Stimulated activated CD8-positive, alpha-beta memory T cell treated with anti-CD3 and anti-CD28 coated beads, Interleukin-2, amount 100 ng/mL, for 48 hours (primary cell): Measurements from ENCODE around the gene BAG3.
"Not testable (repeated sequence)": the region's sequence is repeated elsewhere in the genome, so short reads cannot be mapped to it uniquely, and the experiment has no call there.

ENCODE experiments used
- DNase-seq, 2 donors: peaks; one replicate each; pipeline ENCODE4 v3.0.0-alpha.2; 2020; ENCODE audit warnings: low read depth in 2 of 2

The BAG3 gene

DNA sequence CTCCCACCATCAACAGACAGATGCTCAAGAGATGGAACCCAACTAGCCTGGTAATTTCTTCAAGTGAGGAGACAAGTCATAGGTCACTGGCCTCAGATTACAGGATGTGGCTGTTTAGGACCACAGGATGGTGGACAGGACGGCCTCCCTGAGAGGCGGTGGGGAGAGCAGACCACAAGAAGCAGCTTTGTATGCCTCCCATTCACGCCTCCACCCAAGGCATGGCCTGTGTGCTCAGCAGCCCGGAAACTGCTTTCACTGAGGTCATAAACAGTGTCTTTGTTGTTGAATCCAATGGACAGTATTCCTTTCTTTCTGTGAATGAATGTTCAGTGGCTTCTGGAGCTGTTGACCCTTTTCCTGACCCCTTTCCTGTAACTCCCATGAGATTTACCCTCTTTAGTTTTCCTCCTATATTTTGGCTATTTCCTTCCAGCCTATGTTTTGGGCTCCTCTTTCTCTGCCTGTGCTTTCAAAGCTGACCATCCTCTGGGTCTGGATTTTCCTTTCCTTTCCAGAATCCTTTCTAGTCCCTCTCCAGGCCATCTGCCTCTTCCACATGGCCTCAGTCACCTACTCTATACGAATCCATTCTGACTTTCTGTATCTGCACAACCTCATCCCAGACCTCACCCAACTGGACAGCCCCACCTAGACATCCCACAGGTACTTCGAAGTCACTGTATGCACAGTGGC, 42.2 kb downstream of the BAG3 start:
- DNase-seq = no peak

DNA sequence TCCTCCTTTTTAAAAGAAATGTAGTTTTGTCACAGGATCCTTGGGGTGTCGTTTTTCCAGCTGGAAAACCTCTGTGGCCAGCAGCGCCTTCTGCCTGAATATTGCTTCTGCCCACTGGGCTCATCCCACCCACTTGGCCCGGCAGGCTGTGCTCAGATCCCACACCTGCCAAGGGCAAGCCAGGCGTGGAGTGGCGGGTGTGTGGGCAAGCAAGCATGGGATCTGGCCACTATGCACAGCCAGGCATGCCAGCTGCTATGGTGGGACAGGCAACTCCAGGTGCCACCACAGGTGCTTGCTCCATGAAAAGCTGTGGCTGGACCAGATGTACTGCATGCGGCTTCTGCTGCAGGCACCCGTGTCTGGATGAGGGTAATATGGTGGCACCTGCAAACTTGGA, 43.4 kb downstream of the BAG3 start:
- DNase-seq = no peak

DNA sequence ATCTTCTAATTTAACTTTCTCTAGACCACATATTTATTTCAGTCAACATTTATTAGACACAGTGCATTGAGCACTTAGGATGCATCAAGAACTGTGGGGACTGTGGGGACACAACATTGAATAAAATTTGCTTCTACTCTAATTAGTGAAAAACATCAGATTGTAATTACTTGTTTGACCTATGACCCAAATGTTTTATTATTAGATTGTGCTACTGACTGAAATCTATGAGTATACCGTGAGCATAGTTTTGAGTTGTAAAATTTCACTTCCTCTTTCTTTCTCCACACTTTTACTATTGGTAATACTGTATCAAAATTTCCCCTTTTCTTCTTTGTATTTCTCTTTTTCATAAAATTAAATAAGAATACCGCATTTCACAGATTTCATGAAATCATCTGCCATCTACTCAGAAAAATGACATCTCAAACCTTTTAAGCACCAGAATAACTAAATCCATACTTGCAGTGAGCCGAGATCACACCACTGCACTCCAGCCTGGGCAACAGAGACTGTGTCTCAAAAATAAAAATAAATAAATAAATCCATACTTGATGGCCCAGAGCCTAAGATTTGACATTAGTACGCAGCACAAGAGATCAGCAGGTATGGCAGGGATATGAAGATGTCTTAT, 49.3 kb downstream of the BAG3 start:
- no peak for DNase-seq

DNA sequence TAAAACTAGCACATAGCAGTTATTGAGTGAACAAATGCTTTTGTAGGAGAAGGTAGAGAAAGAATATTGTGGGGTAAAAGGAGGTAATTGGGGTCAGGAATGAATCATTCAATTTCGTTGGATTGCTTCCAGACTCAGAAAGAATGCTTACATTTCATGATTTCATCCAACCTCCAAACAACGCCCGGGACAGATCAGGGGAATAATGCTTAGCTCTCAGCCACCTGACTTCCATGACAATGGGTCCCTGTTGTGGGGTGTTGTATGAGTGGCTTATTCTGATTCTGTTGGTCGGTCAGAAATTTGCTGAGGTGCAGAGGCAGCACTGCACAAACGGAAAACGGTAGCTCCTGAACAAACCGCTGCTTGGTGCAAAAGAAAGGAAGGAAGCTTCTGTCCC, 50.7 kb downstream of the BAG3 start:
- DNase-seq = no peak

DNA sequence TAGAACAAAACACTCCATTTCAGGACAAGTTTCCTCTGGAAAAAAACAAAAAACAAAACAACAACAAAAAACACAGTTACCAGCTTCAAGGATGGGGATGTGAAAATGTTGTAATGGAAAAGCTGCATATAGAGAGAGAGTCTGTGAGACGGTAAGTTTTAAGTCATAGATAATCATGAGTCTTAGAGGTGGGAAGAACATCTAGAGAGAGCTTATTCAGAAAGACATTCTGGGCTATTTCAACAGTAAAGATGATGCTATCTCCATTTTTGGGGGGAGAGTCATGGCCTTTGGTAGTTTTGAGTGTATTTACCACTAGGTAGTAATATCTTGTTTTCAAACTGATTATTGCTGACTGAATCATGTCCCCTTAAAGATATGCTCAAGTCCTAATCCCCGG, 51.4 kb downstream of the BAG3 start:
- no peak for DNase-seq

DNA sequence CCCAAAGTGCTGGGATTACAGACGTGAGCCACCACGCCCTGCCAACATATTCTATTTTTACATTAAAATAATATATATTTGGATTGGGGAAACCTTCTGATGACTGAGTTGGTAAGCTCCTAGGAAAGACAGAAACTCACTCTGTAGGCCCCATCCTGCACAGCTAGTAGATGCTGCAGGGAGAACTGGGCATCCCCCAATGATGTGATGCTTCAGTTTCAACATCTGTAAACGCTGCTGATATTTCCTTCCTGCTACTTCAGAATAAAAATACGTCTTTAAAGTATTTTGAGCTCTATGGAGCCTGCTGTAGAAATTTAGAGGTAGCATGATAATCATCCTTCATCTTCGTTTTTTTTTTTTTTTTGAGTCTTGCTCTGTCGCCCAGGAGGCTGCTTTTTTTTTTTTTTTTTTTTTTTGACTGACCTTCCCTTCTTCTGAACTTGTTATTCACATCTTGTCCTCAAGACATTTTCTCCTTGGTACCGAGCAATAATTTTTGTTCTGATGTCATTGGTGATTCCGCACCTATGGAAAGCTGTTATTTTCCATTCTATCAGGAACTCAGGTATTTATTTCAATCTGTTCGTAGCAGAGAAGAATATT, 52.8 kb downstream of the BAG3 start:
- DNase-seq = no peak

DNA sequence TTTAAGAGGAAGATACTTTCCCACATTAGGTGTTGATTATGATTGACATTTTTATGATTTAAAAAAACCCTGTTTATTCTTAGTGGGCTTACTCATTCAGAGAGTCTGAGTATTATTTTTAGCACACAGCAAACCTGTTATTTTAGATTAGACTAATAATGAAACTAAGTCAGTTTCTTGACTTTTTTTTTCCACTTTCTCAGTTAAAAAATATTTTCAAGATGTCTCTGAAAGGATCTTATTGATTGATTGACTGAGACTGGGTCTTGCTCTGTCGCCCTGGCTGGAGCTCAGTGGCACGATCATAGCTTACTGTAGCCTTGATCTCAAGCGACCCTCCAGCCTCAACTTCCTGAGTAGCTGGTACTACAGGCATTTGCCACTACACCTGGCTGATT, 54.3 kb downstream of the BAG3 start:
- no peak for DNase-seq

DNA sequence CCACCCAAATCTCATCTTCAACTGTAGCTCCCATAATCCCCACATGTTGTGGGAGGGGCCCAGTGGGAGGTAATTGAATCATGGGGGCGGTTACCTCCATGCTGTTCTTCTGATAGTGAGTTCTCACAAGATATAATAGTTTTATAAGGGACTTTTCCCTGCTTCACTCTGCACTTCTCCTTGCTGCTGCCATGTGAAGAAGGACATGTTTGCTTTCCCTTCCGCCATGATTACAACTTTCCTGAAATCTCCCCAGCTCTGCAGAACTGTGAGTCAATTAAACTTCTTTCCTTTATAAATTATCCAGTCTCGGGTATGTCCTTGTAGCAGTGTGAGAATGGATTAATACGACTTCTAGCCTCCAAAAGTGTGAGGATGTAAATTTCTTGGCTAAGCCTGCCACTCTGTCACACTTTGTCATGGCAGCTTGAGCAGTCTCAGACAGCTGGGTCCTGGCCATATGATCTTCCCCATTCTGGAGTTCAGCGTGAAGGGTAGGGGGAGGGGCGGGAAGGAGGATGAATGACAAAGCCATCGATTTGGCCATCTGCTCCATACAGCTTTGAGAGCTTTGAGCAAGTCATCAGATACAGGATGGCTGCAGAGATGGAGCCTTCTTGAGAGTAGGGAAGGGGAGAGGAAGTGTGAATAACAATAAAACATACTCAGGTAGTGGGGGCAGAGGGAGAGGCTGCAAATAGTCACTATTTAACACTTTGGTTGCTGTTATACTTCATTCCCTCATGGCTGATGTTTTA, 55.5 kb downstream of the BAG3 start:
- no peak for DNase-seq

DNA sequence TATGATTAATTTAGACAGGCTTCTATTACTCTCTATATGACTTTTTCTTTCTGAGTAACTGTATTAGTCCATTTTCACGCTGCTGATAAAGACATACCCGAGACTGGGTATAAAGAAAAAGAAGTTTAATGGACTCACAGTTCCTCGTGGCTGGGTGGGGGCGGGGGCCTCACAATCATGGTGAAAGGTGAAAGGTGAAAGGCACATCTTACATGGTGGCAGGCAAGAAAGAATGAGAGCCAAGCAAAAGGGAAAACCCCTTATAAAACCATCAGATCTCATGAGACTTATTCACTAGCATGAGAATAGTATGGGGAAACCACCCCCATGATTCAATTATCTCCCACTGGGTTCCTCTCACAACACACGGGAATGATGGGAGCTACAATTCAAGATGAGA, 56.2 kb downstream of the BAG3 start:
- peak in 1 of 2 donors; percentile 20 for DNase-seq

DNA sequence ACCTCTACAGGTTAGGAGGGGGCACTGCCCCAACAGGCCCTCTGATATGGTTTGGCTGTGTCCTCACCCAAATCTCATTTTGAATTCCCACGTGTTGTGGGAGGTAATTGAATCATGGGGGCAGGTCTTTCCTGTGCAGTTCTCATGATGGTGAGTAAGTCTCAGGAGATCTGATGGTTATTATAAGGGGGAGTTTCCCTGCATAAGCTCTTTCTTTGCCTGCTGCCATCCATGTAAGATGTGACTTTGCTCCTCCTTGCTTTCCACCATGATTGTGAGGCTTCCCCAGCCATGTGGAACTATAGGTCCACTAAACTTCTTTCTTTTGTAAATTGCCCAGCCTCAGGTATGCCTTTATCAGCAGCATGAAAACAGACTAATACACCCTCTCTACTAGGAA, 59.8 kb downstream of the BAG3 start:
- not testable (repeated sequence) for DNase-seq

DNA sequence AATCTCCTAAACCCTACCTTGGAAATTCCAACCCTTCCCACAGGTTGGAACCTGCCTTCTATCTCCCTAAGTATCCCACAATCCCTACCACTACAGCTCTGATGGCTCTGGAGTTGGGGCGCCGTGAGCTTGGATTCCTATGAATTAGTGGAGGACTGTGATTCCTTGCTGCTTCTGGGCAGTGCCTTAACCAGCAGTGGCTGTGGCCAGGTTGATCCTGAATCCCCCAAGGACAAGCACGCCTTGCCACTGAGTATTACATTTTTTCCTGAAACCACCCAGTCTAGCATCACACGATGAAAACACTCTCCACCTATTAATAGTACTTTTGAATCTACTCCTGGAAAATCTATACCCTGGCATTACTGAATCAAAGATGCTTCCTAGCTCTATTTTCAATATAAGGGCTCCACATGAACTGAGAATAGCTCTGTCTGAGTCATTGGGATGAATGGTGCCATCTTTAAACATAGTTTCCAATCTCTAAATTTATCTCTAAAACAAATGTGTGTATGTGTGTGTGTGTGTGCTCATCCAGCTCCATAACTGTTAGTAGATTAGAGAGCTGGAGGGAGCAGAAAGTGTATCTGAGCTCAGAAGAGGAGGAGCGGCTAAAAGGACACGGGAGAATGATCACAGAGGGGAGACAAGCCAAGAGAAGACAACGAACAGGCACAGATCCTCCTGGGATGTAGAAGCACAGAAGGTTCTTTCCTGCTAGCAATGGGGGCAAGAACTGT, 62.7 kb downstream of the BAG3 start:
- DNase-seq = no peak

DNA sequence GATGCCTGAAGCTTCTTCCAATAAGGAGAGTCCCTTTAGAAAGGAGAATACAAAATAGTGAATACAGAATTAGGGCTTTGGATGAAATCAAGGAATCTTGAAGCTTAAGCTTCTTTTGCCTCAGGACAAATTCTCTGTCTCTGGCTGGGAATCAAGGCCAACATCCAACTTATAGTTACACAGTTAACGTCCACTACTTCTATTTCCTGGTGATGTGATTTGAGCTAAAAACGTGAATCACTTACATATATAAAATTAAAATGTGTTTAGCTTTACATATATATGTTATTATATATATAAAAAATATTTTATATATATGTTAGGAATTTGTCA, 63.3 kb downstream of the BAG3 start:
- no peak for DNase-seq

DNA sequence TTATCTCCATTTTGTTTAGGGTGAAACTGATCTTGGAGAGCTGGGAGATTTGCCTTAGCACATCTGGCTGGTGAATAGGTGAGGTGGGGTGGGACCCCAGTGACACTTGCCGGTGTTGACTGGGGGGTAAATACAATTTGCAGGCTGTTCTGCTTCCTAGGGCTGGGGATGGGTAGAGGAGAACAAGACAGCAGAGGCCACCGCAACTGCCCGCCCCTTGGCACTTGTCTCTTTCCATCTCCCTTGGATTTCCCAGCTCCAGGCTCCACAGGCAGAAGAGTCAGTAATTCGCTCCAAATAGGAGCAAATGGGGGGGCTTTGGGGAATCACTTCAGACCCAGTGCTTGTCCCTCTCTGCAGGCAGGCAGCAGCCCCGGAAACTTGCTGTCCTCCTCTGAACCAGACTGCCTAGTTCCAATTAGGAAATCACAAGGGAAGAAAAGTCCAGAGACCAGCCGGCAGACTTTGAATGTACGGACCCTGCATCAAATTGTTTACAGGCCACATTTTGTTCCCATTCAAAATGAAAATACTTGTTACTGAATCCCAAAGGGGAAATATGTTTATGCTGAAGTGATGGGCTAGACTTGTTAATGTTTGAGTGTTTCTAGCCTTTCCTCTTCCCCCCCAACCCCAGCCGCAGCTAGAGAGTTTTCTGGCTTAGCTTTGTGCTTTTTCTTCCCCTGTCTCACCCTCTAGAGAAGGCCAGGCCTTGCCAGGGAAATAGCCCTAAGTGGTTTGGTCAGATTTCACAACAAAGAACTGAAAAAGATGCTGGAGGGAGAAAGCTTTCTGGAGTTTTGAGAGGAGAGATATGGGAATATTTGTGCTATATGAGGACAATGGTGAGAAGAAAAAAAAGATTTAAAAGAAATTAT, 64.7 kb downstream of the BAG3 start:
- DNase-seq = no peak

DNA sequence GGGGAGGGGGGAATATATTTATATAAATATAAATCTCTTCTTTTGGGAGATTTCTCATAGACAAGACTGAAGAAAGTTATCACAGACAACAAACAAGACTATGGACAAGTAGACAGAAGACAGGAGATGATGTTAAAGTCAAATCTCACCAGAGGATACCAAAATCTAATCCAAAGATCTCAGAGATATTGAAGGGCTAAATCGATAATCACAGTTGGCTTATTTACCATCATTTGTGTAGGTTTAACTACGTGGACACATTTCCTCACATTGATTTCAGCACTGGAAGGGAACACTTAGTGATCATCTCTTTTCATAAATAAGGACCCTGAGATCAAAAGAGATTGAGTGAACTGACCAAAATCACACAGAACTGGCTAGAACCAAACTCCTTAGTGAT, 72.0 kb downstream of the BAG3 start:
- DNase-seq = no peak

DNA sequence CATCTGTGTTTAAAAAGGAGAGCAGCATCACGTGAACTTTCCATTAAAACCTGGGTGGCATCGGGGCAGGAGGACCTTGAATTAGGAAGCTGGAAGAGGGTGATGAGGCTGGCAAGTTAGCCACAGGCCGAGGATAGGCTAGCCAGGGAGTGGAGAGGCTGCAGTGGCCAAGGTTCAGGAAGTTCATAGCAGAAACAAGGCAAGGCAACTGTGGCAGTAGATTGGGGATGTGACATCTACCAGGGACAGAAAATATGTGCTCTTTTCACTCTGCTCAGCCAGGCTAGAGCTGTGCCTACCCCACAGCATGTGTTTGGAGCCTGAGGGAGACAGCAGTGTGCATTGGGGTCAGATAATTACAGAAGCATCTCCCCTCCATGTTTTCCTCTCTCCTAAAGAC, 72.4 kb downstream of the BAG3 start:
- no peak for DNase-seq

DNA sequence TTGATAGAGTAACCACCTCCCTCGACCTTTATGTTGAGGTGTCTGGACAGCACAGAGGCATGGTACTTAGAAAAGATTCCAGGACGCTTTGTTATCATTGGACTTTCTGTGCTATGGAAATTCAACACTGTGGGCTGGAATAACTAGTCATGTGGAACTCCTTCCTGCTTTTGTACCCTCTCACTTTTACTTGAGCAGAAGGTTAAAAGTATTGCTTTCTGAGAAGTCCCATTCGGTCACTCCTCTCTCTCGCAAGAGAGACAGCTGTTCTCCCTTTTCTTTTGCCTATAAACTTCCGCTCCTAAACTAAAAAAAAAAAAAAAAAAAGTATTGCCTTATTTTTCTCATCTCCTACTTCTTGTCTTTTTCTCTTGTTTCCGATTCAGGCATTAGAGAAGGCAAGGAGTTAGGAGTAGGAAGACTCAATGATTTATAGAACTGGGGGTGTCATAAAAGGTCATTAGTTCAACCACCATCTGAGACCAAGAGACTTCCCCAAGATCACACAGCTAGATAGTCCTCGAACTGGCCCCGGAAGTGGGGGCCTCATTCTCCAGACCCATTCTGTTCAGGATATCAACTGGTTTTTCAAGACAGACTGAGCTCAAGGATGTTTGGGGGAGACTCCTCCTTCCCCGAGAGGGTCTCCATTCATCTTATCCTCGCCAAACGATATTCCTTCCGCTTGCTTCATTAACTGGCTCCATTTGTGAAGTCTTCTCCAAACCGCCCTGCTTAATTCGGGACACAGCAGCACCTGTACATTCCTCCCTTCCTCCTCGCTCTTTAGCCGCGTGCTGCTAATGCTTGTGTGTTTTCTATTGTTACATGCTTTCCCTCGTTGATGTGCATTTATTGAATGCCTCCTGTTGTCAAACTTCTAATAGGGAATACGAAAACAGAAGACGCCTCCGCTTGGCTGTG, 73.7 kb downstream of the BAG3 start:
- DNase-seq = no peak

DNA sequence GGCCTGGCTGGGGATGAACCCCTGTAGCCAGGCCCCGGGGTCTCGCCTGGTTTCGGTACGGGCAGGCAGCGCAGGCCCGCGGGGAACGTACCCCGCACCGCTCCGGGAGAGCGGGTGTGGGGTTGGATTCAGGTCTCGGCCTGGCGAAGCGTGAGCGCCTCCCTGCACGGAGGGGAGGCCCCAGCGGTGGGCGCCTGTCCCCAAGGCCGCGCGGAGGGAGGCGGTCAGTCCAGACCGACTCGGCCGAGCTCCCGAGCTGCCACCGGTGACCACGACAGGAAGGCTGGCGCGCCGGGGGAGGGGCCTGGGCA, 74.3 kb downstream of the BAG3 start:
- no peak for DNase-seq

DNA sequence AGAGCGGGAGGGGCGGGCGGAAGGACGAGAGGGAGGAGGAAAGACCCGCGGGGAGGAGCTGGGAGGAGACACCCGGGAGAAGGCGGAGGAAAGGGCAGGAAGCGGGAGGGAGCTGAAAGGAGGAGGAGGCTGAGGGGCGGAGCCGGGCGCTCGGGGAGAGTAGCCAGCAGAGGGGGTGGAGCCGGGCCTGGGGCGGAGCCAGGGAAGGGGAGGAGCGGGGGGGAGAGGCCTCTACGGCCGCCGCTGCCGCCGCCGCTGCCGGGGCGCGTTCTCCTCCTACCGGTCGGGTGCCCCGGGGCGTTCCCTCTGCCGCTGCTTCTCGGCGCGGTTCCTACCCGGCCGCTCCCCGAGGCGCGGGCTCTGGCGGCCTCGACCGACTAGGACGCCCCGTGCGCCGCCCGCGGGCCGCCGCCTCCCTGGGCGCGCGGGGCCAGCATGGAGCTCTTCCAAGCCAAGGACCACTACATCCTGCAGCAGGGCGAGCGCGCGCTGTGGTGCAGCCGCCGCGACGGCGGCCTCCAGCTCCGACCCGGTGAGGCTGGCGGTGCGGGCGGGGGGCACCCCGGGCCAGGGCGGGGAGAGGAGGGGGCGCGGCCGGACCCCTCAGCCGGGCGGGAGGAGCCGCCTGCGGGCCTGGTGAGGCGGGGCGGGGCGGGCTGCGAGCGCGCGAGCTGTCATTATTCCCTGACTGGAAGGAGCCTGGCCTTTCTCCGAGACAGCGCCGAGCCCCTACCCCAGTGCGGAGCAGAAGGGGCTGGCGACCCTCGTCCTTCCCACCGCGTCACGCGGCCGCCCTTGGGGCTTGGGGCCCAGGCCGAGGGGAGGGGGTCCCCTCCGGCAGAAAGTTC, 74.9 kb downstream of the BAG3 start, which contains the start of gene INPP5F:
Gene INPP5F, plus strand, starts transcription at position 223 of the 848 bp plus-strand sequence. Its CDS starts 213 bp downstream, at position 436.
- DNase-seq = peak; percentile 100

DNA sequence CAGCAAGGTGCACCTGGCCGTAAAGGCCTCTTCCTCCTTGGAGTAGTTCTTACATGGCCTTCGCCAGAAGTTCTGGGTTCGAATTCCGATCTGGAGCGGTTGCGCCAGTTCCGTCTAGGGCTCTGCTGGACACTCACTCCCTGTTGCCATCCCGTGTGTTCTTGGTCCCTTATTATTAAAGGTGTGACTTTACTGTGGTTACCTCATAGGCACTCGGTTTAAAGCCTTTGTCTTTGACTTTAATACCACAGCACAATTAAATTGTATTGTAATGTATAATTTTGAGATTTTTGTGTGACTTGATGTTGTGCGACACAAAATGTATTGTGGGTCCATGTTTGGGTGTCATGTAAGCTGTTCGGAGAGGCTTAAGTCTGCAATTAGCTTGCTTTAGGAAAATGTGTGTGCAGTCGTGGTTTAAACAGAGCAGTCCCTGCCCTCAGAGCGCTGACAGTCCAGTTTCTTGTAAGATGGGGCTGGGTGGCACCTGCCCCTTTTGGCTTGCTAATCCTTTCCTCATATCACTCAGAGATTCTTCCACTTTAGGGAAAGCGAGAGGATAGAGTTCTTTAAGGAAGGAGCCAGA, 75.6 kb downstream of the BAG3 start:
- DNase-seq = no peak
